ENCODE measurements around the gene NOVA1. TPM values are rescaled to one million over a fixed set of nuclear protein-coding genes. Genes with fewer than 3 reads are reported as not detected.

NOVA1 gene
- total RNA-seq, 4 donors from 2014 or later, result 6.6 to 18.4 (median 8.3) TPM

DNA sequence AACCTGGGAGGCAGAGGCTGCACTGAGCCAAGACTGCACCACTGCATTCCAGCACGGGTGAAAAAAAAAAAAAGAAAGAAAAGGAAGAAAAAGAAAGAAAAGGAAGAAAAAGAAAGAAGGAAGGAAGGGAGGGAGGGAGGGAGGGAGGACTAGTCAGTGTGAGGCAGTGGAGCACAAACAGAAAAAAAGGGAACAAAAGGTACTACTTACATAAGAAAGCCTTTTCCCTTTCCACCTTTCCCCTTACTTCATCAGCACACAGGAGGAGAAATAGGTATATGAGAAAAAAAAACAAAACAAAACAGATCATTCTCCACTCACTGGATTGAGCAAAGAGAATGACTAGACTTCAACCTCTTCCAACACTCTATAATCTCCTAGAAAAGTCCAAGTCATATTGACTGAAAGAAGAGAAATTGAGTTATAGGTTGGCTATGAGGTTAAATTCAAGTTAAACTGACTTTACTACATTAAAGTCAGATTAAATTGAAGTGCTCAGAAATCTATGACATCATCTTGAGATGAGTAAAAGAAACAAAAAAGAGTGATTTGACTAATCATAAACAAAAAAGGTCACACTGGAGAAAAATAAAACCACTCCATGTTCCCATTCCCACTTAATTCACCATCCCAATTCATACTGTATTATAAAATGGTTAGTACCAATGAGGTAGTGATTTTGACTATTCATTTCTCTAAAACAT is 43.6 kb downstream of the NOVA1 start:
- H3K27me3 ChIP-seq, result no peaks in the 10 kb centered on the region
- no peaks in the 10 kb centered on the region for H3K36me3 ChIP-seq
- intact Hi-C loops (cut with DNase I), result no loop called here
- H3K4me3 ChIP-seq (replicated peaks in 1 of 3), result no peak overlapping the region
- WGBS, 2 donors, result 61 to 83% methylated on average over 1 of the region's 1 CpG
- H3K27ac ChIP-seq, result no peak overlapping the region
- DNase-seq, result no peak
- H3K9me3 ChIP-seq, result no peaks in the 10 kb centered on the region
- H3K4me1 ChIP-seq, result no peaks in the 10 kb centered on the region
- TF ChIP-seq POLR2A (IDR thresholded peaks at IDR 0.05), result no peak
- TF ChIP-seq CTCF (IDR thresholded peaks at IDR 0.05), result no peak

GRCh38 chr14:26549571-26549970 is 48.3 kb downstream of the NOVA1 start:
- no peak overlapping the region for H3K4me3 ChIP-seq (replicated peaks in 1 of 3)
- no peaks in the 10 kb centered on the region for H3K36me3 ChIP-seq
- no peak overlapping the region for H3K27ac ChIP-seq
- no peaks in the 10 kb centered on the region for H3K9me3 ChIP-seq
- H3K4me1 ChIP-seq, result no peaks in the 10 kb centered on the region
- DNase-seq, result no peak
- TF ChIP-seq CTCF (IDR thresholded peaks at IDR 0.05) (no peak), POLR2A (IDR thresholded peaks at IDR 0.05) (no peak)
- intact Hi-C loops (cut with DNase I), result no loop called here
- WGBS, 2 donors, result 73 to 81% methylated on average over 3 of the region's 3 CpGs
- no peaks in the 10 kb centered on the region for H3K27me3 ChIP-seq

DNA sequence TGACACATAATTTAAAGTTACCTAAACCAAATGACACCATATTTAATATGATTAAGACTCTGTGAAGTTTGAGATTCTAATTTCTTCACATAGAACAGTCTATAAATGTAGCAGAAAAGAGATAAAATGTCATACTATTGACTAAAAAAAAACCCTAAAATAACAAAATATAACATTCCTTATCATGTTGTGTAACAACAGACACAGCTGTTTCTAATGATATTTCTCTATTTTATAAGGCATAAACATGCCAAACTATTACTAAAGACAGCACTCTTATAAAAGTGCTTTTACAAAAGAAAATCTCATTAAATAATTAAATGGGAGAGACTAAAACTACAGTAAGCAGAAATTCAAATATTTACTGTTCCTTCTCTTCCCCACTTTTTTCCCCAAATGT is 49.4 kb downstream of the NOVA1 start:
- DNase-seq, result no peak
- no peaks in the 10 kb centered on the region for H3K4me1 ChIP-seq
- H3K4me3 ChIP-seq (replicated peaks in 1 of 3), result no peak overlapping the region
- H3K27ac ChIP-seq, result no peak overlapping the region
- TF ChIP-seq POLR2A (IDR thresholded peaks at IDR 0.05), result no peak
- no peak for TF ChIP-seq CTCF (IDR thresholded peaks at IDR 0.05)
- H3K27me3 ChIP-seq, result no peaks in the 10 kb centered on the region
- intact Hi-C loops (cut with DNase I), result no loop called here
- no peaks in the 10 kb centered on the region for H3K9me3 ChIP-seq
- no peaks in the 10 kb centered on the region for H3K36me3 ChIP-seq

- no peaks in the 10 kb centered on the region for H3K4me1 ChIP-seq
- 91 to 95% methylated on average over 1 of the region's 1 CpG for WGBS, 2 donors
- DNase-seq, result no peak
- H3K9me3 ChIP-seq, result no peaks in the 10 kb centered on the region
- no peaks in the 10 kb centered on the region for H3K27me3 ChIP-seq
- intact Hi-C loops (cut with DNase I), result no loop called here
- TF ChIP-seq POLR2A (IDR thresholded peaks at IDR 0.05), result no peak
- no peak for TF ChIP-seq CTCF (IDR thresholded peaks at IDR 0.05)
- H3K27ac ChIP-seq, result no peak overlapping the region
- no peak overlapping the region for H3K4me3 ChIP-seq (replicated peaks in 1 of 3)
- no peaks in the 10 kb centered on the region for H3K36me3 ChIP-seq
These were observed 59.7 kb downstream of the NOVA1 start for GRCh38 chr14:26538176-26538575.

DNA sequence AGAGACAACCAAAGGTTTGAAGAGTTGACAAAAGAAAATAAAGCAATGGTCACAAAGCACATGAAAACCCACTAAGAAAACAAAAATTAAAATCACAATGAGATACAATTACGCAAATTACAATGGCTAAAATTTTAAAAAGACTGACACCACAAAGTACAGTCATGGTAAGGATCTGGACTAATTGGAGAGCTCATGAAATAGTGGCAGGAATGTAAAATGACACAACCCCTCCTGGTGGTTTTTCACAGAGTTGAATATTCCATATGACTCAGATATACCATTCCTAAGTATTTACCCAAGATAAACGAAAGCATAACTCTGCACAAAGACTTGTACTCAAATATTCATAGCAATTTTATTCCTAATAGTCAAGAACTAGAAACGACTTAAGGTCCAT is 65.9 kb downstream of the NOVA1 start:
- Histone ChIP-seq H3K27ac (no peak overlapping the region), H3K4me1 (no peaks in the 10 kb centered on the region), H3K27me3 (no peaks in the 10 kb centered on the region), H3K4me3 (replicated peaks in 1 of 3) (no peak overlapping the region), H3K9me3 (no peaks in the 10 kb centered on the region), H3K36me3 (no peaks in the 10 kb centered on the region)
- intact Hi-C loops (cut with DNase I), result no loop called here
- WGBS, 2 donors, result 81 to 89% methylated on average over 3 of the region's 3 CpGs
- no peak for DNase-seq
- TF ChIP-seq CTCF (IDR thresholded peaks at IDR 0.05) (no peak), POLR2A (IDR thresholded peaks at IDR 0.05) (no peak)
